ENCODE results near the gene EFNA4. TPM values are rescaled to one million over a fixed set of nuclear protein-coding genes. Genes with fewer than 3 reads are reported as not detected.
A peak's percentile ranks its signal among the peaks of the same experiment; 100 is the strongest.

Gene EFNA4
- polyA plus RNA-seq, 3 donors = 2.3 to 8.0 (median 4.1) TPM

GRCh38 chr1:155029513-155030242 is 33.9 kb upstream of the EFNA4 start:
- intact Hi-C loops (cut with micrococcal nuclease) = no loop called here
- Mint-ChIP-seq H3K27me3 (ENCODE audit: low read depth in 3 of 3) (peaks cover 2 to 9% (median 3%) of the 10 kb centered on the region in 3 donors), H3K27ac (peak overlapping the region in 2 of 7 donors; percentile 25 to 50), H3K4me3 (no peak overlapping the region), H3K9me3 (peaks cover 0 to 1% (median 0%) of the 10 kb centered on the region in 7 donors), H3K4me1 (peaks cover 21% of the 10 kb centered on the region), H3K36me3 (peaks cover 0 to 3% of the 10 kb centered on the region in 2 donors)
- Histone ChIP-seq H2AFZ (ENCODE audit: insufficient read depth, low read depth, low read length, poor library complexity, severe bottlenecking) (no peak overlapping the region), H3K79me2 (ENCODE audit: insufficient read depth, low read length) (no peaks in the 10 kb centered on the region), H3K4me3 (replicated peaks in 1 of 3; ENCODE audit: low read depth in 2 of 3, low read length in 3 of 3) (no peak overlapping the region), H3K4me2 (replicated peaks; ENCODE audit: extremely low read depth, low read length, poor library complexity, severe bottlenecking) (no peak overlapping the region), H3K27ac (ENCODE audit: low read depth in 1 of 2, low read length in 2 of 2) (no peak overlapping the region), H3K27me3 (ENCODE audit: control insufficient read depth in 2 of 2, insufficient read depth in 2 of 2, low read length in 2 of 2) (no peaks in the 10 kb centered on the region), H4K20me1 (ENCODE audit: insufficient read depth, low read length) (no peaks in the 10 kb centered on the region), H3K4me1 (ENCODE audit: control insufficient read depth in 1 of 2, insufficient read depth in 2 of 2, low read length in 2 of 2) (peaks cover 13 to 14% of the 10 kb centered on the region in 2 donors), H3K9me3 (replicated peaks in 1 of 2; ENCODE audit: control insufficient read depth in 1 of 2, insufficient read depth in 1 of 2, low read length in 2 of 2) (no peaks in the 10 kb centered on the region), H3K9ac (ENCODE audit: insufficient read depth, low read length, poor library complexity, severe bottlenecking) (no peak overlapping the region), H3K36me3 (replicated peaks in 1 of 2; ENCODE audit: control insufficient read depth in 1 of 2, insufficient read depth in 2 of 2, low read length in 2 of 2) (no peaks in the 10 kb centered on the region)
- 98% methylated on average over 11 of the region's 16 CpGs for WGBS (ENCODE audit: insufficient coverage)
- DNase-seq = no peak
- no peak for TF ChIP-seq CTCF (IDR thresholded peaks at IDR 0.05)

DNA sequence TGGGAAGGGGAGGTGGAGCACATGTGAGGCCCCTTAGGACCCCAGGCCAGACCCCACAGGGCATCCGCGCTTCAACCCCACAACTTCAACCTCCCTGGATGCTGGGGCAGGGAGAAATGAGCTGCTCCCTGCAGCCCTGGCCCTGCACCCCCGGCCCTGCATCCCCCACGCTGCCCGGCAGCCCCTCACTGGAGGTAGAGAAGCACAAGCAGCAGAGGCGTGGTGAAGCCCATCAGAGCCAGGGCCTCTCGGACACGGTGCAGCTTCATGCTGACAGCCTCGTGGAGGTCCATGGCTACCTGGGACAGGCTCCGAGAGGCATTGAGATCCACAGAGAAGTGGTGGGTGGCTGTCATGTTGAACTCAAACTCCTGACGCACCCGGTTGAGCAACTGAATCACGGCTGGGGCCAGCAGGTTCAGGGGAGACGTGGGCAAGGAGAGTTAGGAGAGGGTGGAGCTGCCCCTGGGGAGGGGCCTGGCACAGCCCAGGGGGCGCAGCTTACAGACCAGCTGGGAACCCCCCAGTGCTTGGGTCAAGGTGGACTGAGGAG is 33.2 kb upstream of the EFNA4 start:
- 84% methylated on average over 15 of the region's 15 CpGs for WGBS (ENCODE audit: insufficient coverage)
- Mint-ChIP-seq H3K9me3 (peaks cover 0 to 1% (median 0%) of the 10 kb centered on the region in 7 donors), H3K27me3 (ENCODE audit: low read depth in 3 of 3) (peaks cover 3 to 9% (median 3%) of the 10 kb centered on the region in 3 donors), H3K4me3 (no peak overlapping the region), H3K27ac (no peak overlapping the region), H3K4me1 (peaks cover 17% of the 10 kb centered on the region), H3K36me3 (peaks cover 0 to 3% of the 10 kb centered on the region in 2 donors)
- Histone ChIP-seq H4K20me1 (ENCODE audit: insufficient read depth, low read length) (no peaks in the 10 kb centered on the region), H3K4me1 (ENCODE audit: control insufficient read depth in 1 of 2, insufficient read depth in 2 of 2, low read length in 2 of 2) (peaks cover 13 to 14% of the 10 kb centered on the region in 2 donors), H3K36me3 (replicated peaks in 1 of 2; ENCODE audit: control insufficient read depth in 1 of 2, insufficient read depth in 2 of 2, low read length in 2 of 2) (no peaks in the 10 kb centered on the region), H3K9ac (ENCODE audit: insufficient read depth, low read length, poor library complexity, severe bottlenecking) (no peak overlapping the region), H3K4me3 (replicated peaks in 1 of 3; ENCODE audit: low read depth in 2 of 3, low read length in 3 of 3) (no peak overlapping the region), H3K4me2 (replicated peaks; ENCODE audit: extremely low read depth, low read length, poor library complexity, severe bottlenecking) (no peak overlapping the region), H2AFZ (ENCODE audit: insufficient read depth, low read depth, low read length, poor library complexity, severe bottlenecking) (no peak overlapping the region), H3K27ac (ENCODE audit: low read depth in 1 of 2, low read length in 2 of 2) (no peak overlapping the region), H3K79me2 (ENCODE audit: insufficient read depth, low read length) (no peaks in the 10 kb centered on the region), H3K27me3 (ENCODE audit: control insufficient read depth in 2 of 2, insufficient read depth in 2 of 2, low read length in 2 of 2) (no peaks in the 10 kb centered on the region), H3K9me3 (replicated peaks in 1 of 2; ENCODE audit: control insufficient read depth in 1 of 2, insufficient read depth in 1 of 2, low read length in 2 of 2) (no peaks in the 10 kb centered on the region)
- intact Hi-C loops (cut with micrococcal nuclease) = no loop called here
- TF ChIP-seq CTCF (IDR thresholded peaks at IDR 0.05) = no peak
- DNase-seq = no peak

Measured in CD14-positive monocyte (primary cell).